GM19193 (cell line): ENCODE data around the gene MMP24OS.

ENCODE experiments used
- POLR2A ChIP-seq: IDR thresholded peaks from 4 replicates; pipeline ENCODE4 v1.6.1; 2011; ENCODE audit not compliant: insufficient read depth, insufficient read length; ENCODE audit errors: extremely low read depth

Gene MMP24OS

DNA sequence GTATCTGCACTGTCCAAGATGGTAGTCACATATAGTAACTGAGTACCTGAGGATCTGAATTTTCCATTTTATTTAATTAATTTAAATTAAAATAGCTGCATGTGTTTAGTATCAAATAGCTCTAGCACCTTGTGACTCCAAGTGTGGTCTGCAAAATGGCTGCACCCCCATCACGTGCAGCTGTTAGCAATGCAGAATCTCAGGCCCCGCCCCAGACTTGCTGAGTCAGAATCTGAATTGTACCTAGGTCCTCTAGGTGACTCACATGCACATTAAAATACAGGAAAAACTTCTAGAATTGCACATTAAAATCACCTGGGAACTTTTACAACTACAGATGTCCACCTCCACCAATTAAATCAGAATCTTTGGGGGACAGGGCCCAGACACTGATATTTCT, 33.5 kb upstream of the MMP24OS start:
- TF ChIP-seq POLR2A, result no peak

DNA sequence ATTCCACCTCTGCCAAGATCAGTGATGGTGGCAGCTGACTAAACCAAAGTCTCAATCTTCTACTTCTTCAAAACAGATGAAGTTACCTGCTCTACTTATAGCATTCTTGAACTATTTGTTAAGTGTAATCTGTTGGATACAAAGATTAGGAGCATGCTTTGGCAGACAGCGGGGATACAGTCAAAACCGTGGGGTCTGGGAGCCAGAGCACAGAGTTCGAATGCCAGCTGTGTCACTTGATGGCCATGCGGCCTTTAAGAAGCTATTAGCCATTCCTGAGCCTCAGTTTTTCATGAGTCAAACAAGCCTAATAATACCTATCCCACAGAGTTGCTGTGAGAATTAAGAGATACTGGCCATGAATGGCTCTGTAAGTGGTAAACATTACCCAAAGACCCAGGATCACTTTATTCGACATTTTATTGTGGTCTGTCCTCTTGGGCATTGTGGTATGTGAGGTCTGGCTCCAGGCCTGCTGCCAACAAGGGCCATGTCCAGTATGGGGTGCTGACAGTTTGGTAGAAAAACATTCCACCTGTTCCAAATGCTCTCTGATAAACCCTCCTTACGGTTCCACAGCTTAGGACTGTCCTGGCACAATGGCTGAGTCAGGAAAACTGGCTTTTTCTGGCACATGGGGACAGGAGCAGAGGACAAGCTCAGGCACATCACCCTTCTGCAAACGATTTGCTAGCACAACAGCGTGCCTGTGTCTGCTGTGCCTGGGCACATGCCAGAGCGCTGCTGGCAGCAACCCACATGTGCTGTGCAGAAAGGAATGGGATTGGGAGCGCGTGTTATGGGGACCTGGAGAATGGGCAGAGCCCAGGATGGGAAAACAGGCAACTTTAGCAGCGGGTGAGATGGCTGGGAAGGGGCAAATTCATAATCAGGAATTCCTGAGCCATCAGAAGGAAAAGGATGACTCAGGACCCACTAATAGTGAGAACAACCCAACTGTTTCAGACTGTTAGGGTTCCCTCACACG, 30.0 kb upstream of the MMP24OS start:
- TF ChIP-seq POLR2A, result no peak

DNA sequence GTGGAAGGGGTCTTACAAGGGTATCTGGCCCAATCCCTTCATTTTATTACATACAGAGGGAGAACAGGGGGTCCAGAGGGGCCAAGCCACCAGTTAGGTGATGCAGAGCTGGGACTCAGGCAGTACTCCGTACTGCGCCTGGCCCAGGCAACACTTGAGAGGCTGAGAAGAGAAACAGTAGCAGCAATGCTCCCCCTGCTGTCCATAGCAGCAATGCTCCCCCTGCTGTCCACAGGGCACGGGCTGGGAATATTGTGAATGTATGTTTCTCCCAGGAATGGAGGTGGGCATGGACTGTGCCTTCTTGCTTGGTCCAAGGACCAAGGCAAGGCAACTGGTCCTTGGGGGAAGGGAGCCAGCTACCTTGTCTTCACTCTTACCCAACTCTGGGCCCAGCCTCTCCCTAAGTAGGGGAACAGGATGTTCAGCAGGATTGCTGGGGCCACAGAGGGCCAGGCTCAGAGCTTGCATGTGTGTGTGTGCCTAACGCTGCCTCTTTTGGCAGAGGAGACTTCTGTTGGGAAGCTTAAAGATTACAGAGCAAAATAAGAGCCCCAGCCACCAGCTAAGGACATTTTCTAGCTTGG, 29.1 kb upstream of the MMP24OS start:
- no peak for TF ChIP-seq POLR2A

DNA sequence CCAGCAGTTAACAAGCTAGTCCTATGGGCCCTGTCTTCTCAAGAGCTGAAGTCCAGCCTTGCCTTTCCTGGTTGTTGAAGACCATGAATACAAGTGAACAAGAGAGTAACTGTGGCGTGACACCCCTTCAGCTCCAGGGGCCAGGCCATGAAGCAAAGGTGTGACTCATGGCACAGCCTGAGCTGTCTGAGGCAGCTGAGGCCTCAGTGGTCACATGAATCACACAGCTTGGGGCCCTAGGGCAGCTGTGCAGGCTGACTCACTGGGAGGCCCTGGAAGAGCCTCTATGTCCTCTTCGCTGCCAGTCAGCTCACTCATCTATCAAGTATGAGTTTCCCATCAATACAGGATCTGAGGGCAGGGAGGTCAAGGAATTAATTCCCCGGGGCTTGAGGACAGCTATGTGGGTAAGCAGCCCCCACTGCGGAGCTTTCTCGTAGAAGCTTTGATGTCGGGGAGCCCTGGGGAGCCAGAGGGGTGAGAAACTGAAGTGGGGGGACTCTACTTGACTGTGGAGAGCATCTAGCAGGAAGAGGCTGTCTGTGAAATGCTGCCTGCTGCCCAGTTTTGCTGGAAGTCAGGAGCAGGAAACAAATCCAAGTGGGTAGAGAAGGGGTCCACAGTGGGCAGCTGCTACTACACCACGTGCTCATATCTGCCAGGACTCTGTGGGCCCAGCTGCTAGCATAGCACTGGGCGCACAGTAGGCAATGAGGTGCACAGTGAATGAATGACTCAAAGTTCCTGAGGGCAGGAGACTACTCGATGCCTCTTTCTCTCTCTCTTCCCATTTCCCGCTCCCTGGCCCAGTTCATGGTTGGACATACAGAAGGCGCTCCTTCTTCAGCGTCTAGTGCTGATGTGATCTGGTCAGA, 28.0 kb upstream of the MMP24OS start:
- no peak for TF ChIP-seq POLR2A

DNA sequence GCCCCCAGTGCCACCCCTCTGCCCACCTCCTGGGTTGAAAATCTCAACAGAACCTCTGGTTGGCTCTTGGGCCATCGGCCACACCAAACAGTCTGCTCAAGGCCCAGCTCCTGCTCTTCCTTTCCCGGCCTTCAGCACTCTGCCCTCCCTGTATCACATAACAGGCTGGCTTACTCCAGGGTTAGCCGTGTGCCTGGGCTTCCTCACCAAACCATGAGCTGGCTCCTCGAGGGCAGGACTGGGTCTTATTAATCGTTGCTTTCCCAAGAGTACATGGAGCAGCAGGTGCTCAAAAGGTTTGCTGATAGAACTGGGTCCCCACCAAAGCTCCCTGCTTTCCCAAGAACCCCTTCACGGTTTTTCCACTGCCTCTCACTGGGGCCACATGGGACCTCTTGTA, 27.0 kb upstream of the MMP24OS start:
- no peak for TF ChIP-seq POLR2A

DNA sequence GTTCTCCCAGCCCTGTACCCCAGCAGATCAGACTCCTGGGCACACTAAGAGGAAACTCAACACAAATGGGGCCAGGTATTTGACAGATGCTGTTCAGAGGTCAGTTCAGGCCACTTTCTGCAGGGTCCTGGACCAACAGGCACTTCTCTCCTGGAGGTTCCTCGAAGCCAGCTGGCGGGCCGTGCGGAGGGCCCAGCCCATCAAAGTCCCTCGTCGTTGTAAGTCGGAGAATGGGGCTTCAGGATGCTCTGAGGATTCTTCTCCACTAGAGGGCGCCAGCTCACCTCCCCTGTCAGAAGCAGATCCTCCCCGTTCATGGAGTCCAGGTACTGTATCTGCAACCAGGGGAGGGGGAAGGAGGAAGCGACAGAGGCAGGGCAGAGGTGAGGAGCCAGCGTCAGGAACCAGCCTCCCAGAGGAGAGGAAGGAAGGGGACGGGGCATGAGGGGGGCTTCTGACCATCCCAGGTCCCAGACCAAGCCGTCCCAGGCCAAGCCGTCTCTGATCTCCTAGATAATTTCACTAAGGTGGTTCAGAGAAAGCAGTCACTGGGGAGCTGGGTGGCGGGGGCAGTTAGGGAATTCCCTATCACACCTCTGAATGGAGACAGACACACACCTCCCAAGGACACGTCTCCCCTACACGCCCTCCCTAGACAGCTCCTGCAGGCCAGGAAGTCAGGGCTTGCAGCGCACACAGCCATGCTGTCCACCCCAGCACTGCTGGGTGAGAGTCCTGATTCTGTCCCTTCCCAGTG, 26.0 kb upstream of the MMP24OS start:
- no peak for TF ChIP-seq POLR2A

DNA sequence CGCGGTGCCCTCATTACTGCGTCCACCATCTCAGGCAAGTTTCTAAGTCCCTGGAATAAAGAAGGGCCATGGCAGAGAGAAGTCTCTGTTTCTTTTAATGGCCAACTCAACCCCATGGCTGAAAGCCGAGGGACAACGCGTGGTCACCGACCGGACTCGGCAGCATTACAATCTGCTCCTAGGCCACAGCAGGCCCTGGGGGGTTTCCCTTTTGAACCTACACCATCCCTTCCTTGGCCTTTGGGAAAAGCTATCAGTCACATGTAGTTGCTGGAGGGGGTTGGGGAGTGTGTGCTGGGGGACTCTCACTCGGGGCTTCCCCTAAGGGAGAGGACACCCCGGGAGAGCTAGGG, 25.4 kb upstream of the MMP24OS start:
- TF ChIP-seq POLR2A, result no peak

DNA sequence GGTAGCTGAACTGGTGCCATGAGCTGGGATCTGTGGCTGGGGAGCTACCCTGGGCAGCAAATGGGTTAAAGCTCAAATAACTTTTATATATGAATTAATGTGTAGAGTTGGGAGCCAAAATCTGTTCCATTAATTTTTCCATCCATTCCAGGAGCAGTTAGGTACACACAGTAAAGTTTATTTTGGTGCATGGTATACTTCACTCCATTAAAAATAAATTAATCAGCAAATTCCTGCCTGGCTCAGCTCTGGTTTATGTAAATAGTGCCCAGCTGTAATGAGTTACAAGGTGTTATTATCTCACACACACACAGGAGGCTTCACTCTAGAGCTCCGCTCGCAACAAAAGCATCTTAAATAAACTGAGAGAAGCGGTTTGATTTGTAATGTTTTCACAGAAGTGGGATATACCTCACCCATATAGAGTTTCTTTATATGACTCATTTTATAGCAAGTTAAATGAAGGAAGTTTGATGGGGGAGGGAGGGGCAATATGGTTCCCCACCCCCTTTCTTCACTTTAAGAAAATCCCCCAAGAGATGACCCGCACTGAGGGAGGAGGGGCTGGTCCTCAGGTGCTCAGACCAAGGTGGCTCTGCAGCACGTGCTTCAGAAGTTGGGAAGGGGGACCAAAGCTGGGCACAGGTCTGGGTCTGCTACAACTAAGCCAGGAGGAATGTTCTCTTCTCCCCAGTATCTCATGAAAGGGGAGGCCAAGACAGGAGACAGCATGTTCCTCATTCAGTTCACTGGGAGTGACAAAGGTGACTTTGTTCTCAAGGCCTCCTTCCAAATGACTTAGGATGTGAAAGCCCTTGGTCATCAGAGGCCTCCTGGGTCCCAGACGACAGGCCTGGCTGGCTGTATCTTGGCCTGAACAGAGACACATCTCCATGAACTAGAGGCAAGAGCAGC, 24.8 kb upstream of the MMP24OS start:
- TF ChIP-seq POLR2A, result no peak

DNA sequence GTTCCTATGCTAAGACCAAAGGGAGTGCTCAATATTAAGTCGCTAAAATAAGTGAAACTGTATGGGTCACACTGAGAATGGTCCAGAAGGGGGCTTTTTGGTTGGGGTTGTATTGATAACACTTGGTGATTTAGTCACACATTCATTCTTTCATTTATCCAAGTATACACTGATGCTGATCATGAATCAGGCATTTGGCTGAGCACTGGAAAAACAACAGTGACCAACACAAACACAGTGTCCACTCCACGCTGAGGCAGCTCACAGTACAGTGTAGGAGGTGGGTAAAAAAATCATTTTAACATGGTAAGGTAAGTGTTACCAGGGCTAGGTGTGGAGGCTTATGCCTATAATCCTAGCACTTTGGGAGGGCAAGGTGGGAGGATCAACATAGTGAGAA, 23.5 kb upstream of the MMP24OS start:
- TF ChIP-seq POLR2A, result no peak

DNA sequence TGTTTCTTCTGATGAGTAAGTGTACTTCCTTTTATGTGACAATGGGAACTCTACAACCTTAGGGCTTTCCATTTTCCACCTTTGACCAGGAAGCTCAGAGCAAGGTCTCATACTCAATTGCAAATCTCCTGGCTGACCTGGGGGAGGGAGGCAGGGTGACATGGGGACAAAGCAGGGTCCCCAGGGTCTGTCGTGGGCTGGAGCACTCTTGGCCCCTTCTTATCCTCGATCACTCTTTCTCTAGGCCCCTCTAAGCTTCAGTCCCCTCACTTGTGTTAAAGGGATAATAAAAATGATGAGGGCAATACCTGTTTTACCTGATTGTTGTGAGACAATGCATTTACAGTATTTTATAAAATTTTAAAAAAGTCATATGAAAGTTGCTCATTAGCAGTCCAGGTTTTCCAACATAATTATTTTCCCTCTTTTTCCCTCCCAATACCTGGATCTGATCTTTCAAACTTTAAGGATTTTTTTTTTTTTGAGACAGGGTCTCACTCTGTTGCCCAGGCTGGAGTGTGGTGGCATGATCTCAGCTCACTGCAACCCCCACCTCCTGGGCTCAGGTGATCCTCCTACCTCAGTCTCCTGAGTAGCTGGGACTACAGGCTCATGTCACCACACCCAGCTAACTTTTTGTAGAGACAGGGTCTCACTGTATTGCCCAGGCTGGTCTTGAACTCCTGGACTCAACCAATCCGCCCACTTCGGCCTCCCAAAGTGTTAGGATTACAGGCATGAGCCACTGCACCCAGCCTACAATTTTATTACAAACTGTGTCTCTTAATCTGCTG, 22.7 kb upstream of the MMP24OS start:
- TF ChIP-seq POLR2A, result no peak

DNA sequence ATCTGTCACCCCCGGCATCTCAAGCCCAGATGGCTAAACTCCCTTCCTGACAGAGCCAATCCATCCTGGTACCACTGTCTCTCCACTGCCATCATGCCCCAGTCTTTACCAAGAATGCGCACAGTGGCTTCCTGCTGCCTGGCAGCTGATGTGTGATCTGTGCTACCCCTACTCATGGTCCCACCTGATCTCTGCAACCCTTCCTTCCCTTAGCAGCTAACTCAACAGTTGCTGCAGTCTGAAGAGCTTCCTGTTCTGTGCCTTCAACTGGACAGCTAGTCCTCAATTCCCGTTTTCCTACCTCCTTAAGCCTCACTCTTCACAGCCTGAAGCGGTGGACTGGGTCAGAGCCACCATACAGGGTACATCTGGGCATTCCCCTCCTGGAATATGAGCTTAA, 21.9 kb upstream of the MMP24OS start:
- no peak for TF ChIP-seq POLR2A

DNA sequence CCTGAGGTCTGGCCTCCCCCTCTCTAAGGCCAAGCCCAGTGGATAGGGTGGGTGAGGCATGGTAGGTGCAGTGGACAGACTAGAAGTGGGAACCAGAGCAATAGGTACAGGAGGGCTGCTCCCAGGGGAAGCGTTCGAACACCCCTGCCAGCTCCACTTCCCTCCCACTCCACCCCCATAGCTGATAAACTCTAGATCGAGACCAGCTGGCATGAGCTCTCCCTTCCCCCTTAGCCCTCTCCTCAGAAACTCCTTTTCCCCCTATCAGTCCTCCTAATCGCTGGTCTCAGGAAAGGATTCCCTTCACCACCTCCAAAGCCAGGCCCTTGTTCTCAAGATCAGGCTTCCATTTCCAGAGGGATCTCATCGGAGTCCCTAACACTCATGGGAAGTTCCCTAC, 20.3 kb upstream of the MMP24OS start:
- TF ChIP-seq POLR2A, result no peak

DNA sequence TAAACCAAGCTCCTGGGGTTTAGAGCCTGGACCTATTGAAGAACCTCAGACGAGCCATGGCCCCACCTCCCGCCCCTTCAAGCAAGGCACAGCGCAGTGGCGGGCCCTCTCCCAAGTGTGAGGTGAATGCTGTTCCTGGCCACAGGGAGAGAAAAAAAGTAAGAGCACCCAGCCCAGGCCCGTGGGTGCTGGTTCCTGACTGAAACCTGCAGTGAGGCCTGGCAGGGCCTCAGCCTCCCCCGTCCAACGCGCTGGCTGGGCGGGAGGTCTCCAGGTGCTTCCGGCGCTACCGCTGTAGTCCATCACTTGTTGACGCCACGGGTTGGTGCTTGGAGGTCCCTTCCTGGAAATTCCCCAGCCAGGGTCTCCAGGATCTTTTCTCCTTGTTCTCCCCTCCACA, 19.8 kb upstream of the MMP24OS start:
- no peak for TF ChIP-seq POLR2A
